HG02870 (cell line): ENCODE data around the gene EVX2.

Experiments
- ATAC-seq: cut with Tn5 transposase; IDR thresholded peaks from one replicate; pipeline ENCODE4 v1.9.1; 2021; ENCODE audit warnings: mild to moderate bottlenecking, moderate library complexity; ENCODE audit not compliant: unreplicated experiment

Gene EVX2

DNA sequence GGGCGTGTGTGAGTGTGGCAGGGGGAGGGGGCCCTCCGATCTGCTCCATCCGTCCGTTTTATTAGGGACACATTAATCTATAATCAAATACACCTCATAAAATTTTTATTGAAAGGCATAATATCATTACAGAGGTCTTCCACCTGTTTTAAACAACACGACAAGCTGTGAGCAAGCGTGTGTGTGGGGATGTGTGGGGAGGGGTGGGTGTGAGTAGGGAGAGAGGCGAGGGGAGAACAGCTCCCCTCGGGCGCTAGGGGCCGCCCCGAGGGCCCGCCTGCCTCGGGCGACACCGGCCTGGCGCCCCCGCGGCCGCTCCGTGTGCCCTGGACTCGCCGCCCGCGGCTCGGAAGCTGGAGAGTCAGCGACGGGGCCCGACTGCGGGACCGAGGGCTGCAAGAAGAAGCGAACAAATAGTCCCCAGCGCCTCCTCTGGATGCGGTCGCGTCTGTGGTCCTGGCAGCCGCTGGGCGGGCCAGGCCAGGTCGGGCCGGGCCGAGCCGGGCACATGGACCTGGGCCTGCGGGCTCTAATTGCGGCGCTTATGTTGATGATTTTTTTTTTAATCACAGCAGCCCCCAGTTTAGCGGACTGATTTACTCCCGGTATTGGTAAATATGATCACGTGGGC, 38.4 kb upstream of the EVX2 start:
- no peak for ATAC-seq

DNA sequence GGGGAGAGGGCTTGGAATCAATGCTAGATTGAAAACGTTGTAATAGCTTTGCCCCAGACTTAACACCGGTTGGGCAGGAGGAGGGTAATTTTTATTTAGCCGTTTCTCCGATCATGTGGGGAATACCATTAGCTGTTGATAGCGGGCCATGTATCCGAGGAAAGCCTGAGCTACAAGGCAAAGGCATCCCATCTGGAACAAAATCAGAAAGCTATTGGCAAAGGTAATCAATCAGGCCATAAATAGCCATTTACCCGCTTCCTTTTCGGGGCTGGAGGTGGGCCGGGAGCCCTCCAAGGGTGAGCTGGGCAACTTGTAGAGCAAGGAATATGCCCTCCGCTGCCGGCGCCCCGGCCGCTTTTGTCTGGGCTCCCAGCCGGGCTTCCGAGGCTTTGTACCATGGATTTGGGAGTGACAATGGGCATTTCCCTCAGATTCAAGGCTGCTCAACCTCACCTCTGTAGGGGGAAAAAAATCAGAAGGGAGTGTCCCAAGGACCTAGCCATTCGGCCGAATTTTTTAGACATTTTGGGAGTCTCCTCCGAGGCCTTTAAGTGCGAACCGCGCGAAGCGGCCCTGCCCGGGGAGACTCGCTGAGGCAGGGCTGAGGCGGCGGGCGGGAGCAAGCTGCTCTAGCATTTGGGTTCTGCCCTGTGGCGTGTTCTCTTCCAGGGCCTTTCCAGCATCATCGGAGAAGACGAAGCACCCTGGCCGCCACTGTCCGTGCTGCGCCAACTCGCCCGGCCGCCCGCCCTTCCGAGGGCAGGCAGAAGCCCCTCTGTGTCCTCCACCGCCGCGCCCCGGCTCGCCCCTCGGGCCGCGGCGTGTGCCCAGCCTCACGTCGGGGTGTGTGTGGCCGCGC, 37.7 kb upstream of the EVX2 start:
- no peak for ATAC-seq

DNA sequence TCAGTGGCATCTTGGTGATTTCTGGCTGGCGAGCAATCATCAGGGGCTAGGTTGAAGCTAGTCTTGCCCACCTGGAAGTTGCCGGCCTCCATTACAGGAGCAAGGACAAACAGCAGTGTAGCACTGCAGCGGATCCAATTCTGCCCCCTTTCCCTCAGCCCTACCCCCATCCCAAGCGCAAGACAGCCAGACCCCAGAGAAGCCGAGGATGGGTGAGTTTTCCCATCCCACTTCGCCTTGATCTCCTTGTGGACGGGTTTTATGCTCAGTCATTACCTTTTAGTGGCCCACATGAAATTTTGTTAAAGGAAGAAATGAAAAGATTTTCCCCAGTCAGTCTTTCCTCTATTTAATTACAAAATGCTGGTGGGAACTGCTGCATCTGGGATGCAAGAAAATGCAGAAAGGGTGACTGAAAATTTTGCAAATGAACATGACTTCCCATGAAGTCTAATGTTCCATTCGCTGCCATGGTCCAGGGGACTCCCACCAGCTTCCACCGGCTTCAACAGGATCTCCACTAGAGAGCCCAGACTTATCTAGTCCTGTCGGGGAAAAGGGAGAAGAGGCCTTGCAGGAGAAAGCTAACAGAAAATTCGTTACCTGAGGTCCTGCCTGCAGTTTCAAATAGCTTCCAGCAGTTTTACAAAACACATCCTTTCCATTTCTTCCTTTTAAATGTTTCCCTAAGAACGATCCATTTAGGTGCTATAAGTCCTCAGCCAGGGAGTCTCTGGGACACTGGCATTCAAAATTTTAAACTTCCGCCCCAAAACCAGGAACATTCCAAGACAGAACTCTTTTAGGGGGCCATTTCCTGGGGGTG, 36.8 kb upstream of the EVX2 start:
- ATAC-seq = no peak

DNA sequence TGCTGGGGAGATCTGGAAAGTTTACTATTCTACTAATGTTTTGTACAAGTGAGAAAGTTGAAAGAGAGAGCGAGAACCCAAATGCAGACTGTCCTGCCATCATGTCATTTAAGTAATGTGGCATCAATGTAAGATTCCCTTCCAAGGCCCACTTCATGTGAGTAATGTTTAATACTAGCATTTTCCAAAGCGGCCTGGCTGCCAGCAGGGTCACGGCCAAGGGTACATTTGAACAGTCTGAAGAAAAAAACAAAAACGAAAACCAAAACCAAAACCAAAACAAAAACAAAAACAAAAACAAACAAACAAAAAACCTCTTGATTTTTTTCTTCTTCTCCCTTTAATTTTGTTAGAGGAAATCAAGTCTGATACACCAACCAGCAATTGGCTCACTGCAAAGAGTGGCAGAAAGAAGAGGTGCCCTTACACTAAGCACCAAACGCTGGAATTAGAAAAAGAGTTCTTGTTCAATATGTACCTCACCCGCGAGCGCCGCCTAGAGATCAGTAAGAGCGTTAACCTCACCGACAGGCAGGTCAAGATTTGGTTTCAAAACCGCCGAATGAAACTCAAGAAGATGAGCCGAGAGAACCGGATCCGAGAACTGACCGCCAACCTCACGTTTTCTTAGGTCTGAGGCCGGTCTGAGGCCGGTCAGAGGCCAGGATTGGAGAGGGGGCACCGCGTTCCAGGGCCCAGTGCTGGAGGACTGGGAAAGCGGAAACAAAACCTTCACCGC, 35.0 kb upstream of the EVX2 start:
- no peak for ATAC-seq

DNA sequence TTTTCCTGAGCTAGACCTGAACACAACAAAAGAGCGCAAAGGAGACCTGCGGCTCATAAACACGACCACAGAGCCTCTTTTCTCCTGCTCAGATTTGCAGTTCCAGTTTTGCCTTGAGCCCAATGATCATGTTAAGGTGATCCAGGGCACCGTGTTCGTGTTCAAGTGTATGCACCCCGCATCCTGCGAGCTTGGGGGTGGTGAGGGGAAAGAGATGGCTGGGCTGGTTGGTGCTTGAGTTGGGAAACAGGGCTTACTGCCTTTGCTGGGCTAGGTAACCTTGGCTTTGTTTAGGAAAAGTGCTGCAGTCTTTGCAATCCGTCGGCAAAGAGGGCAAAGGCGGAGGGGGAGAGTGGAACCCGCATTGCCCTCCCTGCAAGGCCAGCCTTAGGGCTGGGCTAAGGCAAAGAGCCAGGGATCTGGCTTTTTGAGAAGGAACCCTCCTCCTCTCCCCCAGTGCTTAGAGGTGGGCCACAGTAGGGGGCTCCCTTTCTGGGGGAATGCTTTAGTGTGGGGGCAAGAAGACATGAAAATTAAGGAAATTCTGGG, 34.1 kb upstream of the EVX2 start:
- ATAC-seq = no peak

DNA sequence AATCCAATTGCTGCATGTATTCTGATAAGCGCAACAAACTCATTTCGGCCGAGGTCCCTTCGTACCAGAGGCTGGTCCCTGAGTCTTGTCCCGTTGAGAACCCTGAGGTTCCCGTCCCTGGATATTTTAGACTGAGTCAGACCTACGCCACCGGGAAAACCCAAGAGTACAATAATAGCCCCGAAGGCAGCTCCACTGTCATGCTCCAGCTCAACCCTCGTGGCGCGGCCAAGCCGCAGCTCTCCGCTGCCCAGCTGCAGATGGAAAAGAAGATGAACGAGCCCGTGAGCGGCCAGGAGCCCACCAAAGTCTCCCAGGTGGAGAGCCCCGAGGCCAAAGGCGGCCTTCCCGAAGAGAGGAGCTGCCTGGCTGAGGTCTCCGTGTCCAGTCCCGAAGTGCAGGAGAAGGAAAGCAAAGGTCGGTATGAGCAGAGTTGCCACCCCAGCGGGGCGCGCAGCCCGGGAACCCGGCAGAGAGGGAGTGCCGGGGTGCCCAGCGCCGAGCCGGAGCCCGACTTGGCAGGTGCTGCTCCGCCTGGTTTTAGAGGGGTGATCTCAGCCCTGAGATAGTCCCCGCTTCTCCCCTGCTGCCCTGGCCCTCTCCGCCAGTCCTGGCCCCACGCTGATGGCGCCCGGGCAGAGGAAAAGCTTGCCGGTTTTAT, 33.5 kb upstream of the EVX2 start:
- ATAC-seq = no peak

DNA sequence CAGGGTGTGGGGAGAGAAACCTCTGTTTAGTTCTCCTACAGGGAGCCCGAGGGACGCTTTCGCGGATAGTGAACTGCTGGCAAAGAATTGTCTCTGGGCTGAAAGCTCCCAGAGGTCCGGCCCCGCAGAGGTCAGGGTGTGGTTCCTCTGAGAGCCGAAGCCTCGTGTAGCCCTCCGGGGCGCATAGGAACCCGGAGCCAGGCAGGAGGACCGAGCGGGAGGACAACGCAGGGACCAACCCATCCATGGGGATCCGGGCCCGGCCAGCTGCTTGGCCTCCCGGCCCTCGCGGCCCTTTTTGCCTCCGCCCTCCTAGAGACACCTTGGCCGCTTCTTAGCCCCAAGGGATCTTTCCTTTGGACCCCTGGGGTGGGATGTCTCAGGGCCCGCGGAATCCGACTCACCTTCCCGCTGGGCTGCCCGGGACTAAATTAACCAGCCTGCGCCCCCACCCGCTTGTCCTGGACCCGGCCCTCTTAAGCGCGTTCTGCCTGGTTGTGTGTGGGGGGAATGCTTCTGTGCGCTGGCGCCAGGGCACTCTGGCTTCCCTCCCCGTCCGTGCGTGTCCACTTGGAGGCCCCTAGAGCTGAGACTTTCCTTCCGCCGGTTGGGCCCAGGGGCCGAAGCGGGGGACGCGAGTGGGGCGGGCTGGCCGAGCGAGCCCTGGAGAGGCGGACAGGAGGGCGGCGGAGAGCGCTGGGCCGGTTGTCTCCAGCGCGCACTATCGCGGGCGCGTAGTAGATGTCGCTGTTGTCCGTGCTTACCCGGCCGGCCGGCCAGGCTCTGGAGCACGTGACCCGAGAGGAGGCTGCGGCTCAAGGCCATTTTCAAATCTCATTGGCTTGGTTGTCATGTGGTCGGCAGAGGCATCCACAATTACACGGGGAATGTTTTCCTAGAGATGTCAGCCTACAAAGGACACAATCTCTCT, 32.4 kb upstream of the EVX2 start, which contains the start of gene HOXD10:
HOXD10 (plus strand) TSS at position 896 of the 931 bp plus-strand sequence. CDS start 56 bp downstream, outside the sequence.
- ATAC-seq = no peak

DNA sequence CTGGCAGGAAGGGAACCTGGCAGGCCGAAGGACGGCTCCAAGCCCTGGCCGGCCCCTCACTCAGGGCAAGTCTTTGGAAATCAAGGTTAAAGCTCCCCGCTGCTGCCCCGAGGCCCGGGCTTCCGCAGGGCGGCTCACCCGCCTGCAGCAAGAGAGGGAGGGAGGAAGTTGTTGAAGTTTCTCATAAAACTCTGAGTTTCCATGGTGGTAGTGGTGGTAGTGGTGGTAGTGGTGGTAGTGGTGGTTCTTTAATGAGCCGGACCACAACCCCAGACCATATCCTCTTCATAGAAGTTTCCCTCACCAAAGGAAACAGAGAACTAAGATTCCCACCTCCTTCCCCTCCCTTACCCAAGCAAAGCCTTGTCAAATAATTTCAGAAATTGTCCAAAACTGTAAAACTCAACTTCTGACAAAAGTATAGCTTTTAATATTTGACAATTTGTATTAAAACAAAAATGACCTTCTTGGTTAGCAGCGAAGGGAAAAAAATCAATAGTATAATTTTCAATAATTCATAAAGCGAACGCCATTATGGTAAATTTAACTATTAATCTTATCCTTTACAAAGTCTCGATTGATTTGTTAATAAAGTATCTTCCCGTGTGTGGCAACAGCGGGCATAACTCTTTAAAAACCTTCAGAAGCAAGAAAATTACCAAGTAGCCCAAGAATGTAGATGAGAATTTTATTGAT, 31.3 kb upstream of the EVX2 start:
- ATAC-seq = no peak

DNA sequence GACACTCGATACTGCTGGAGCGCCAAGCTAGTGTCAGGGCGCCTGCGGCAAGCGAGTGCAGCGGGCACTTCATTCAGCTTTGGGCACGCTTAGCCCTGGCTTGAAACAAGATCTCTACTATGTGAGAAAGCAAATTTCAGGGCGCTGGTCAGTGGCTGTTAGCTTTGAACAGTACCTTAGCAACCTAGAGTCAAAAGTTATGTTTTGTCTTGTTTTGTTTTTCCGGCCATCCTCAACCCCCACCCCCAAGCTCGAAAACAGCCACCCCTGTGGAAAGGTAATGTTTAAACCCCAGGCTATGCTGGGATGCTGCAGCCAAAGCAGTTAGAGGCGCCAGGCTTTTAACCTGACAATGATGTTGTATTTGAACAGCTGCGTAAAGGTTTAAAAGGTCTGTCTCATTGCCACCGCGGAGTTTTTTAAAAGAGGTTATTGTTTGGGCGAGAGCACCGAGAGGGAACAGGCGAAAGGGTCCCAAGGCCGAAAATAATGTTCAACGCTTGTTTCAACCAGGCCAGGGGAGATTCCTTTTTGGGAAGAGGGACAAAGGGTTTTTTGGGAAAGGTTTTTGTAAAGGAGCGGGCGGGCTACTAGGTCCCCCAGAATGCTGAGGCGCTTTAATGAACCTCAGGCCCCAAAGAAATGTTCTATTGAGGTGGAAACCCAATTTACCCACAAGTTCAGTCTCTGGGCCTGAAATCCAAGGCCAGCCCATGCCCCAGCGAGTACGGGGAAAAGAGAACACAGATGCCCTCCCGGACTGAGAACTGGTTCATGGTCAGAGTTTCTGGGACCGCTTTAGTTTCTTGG, 30.6 kb upstream of the EVX2 start:
- ATAC-seq = no peak

DNA sequence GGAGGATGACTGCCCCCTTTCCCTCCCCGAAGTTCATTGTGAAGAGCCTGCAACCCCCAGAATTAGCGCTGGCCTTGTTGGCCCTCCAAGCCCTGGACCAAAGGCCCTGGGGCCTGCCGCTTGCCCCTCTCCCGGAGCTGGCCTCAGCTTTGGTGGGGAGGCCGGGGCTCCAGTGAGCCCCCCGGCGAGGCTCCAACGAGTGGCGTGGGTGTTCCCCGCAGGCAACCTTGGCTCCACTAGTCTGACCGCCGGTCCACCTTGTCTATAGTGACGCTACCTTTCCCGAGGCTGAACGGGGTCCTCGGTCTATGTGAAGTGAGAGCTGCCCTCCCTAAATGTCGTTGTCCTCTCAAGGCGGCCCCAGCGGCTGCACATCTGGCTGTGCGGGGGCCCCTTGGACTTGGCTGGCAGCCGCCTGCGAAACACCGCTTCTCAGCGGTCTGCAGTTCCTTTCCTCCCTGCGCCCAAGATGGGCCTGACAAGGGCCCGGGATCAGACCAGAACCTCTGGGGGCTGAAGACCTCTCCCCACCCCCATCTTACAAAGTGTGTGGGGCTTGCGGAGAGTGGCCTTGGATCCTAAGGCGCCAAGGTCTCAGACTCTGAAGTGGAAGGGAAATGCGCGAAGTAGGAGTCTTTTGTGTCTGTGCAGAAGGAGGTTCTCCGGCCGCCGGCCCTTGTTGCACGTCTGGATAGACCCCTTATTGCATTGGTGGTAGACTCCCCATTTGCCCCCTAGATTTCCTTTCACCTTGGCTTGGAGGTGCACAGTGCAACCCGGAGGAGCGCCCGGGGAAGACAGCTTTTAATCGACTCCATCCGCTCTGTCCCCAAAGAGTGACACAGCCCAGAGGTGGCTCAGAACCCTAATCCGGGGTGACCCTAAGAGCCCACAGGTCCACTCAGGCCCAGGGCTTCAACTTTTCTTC, 28.9 kb upstream of the EVX2 start:
- no peak for ATAC-seq

DNA sequence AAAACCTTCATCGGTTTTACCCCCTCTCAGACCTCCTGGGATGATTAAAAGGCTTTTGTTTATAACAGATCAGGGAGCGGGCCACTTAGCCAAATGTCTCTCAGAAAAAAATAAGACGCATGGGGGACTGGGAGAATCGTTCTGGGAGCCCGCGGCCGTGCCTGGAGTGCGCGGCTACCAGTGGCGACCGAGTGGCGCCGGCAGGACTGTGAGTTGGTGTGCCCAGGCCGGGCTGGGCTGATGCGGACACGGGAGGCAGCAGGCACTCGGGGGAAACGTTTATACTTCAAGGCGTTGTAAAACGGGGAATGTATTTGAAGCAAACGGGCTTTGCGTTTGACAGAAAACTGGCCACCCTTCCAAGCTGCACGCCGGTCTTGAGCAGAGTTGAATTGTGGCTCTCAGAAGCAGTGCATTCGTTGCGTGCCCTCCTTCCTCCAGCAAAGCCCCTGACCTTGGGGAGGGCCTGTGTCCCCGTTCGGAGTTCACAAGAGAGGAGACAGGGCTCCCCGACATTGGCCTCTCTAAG, 28.1 kb upstream of the EVX2 start:
- no peak for ATAC-seq

DNA sequence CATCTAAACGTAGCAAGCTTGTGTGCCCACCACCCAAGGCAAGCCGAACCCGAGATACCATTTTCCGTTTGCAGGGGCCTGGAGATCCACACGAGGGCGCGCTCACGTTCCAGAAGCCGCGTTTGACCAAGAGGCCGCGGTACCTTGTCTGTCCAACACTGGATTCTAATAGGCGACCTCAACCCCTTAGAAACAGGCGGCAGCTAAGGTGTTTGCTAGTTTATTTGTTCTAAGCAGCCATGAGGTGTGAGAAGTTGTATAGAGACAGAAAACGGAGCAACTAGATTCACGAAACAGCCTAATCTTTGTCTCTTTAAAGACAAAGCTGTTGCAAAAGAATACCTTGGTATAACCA, 27.5 kb upstream of the EVX2 start:
- ATAC-seq = no peak

DNA sequence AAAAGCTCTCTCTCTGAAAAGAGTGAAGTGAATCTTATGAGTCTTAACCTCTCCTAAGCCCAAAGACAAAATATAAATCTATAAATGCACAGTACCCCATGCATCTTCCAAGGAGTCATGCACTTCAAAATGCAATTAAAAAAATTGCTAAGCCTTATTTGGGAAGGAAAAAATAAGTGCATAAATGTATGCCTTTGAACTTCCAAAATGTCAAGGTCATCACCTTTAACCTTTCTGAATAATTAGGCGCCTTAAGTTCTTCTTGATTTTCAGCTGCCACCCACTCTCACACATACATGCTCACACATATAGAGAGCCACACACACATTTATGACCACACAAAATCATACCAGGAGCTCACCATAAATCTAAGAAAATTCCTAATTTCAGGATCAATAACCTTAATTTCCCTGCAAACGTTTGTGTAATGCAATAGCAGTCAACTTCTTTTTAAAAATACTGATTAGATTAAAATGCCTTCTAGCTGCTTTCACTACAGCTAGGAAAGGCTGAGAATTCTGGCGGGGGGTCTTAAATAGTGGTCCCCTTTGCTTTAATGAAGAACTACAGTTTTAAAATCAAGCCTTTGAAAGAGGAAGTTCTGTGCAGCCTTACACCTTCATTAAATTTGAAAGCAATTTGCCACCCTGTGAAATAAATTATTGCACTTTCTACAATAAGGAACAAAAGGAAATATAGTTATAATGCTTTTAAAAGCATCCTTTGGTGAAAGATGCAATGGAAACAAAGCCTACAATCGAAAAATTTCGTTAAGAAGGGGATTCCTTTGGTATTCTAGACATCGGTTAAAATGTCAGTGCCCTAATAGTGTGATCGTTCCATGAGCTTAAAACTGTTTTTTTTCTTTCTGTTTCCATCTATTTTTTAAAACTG, 26.9 kb upstream of the EVX2 start:
- no peak for ATAC-seq

DNA sequence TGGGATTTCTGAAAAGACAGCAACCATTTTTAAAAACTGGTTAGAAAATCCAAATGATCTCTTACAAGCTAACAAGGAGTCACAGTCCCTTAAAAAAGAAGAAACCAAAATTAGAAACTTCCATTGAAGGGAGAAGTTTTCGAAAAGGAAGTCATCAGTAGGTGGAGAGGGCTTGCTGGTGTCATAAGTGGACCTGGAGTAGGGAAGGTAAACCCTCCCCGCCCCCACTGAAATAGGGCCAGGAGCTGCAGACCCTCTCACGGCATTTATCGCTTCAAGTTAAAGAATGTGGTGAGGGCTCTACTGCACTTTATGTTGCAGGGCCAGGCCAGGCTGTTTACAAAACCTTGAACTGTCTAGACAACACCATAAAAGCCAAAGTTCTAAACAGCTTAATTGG, 26.2 kb upstream of the EVX2 start:
- no peak for ATAC-seq

DNA sequence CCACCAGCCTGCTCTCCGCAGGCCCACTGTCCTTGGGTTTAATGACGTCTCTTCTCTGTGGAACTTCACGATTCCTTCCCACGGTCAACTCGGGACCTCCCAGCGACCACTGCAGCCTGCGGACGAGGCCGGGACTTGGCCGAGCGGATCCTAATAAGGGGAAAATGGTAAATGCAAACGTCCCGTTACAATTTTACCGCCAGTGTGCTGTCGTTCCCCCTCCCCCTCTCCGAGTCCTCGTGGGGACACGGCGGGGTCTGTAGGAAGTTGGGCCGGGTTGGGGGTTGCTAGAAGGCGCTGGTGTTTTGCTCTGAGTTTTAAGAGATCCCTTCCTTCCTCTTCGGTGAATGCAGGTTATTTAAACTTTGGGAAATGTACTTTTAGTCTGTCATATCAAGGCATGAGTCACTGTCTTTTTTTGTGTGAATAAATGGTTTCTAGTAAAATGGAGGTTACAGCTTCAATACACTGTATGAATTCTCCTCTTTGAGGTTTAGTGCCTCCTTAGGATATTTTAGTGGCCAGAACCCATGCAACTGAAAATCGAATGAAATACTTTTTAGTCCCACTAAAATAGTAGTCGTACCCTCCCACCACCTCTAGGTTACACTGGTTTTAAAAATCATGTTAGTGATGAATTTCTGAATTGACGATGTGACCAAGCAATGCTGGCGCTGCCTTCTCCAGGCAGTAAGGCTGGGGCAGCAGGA, 25.6 kb upstream of the EVX2 start:
- ATAC-seq = no peak
